Measurements from ENCODE around the gene MAP1LC3A.

DNA sequence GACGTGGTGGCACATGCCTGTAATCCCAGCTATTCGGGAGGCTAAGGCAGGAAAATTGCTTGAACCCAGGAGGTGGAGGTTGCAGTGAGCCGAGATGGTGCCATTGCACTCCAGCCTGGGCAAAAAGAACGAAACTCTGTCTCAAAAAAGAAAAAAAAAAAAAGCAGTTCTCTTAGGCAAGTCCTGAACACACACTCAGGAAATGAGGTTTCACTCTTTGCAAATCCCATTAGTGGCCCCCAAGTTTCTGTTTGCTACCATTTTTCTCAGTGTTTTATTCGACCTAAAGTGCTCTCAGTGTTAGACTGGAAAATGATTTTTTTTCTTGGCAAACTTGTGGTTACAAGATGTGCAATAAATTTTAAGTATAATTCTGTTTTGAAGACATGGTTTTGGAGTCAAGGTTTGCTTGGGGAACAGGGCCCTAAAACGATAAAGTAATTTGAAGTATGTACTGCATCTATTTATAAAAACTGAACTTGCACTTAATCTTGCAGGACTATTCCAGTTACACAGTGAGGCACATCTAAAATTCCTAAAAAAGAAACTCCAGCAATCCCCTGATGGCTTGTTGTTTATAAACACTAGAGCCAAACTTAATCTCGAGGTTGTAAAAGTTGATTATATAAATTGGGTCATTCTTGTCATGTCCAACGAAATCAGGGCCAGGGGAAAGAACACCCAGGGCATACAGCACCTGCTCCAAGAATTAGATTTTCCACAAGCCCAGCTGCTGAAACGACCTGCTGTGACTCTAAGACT is 42.6 kb downstream of the MAP1LC3A start:
- TF ChIP-seq, protein P1, sequence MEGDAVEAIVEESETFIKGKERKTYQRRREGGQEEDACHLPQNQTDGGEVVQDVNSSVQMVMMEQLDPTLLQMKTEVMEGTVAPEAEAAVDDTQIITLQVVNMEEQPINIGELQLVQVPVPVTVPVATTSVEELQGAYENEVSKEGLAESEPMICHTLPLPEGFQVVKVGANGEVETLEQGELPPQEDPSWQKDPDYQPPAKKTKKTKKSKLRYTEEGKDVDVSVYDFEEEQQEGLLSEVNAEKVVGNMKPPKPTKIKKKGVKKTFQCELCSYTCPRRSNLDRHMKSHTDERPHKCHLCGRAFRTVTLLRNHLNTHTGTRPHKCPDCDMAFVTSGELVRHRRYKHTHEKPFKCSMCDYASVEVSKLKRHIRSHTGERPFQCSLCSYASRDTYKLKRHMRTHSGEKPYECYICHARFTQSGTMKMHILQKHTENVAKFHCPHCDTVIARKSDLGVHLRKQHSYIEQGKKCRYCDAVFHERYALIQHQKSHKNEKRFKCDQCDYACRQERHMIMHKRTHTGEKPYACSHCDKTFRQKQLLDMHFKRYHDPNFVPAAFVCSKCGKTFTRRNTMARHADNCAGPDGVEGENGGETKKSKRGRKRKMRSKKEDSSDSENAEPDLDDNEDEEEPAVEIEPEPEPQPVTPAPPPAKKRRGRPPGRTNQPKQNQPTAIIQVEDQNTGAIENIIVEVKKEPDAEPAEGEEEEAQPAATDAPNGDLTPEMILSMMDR (conservative IDR thresholded peaks at IDR 0.05; ENCODE audit: low read length), result no peak
- TF ChIP-seq EZH2phosphoT487 (IDR thresholded peaks at IDR 0.05; ENCODE audit: borderline replicate concordance, low read depth, low read length), result no peak
